Nephron progenitor cell (in vitro differentiated cells): ENCODE measurements around the gene CHL1.

Source experiments
- DNase-seq: peaks from one replicate; pipeline ENCODE4 v3.0.0; 2021
- H3K27ac Mint-ChIP-seq: 2 replicates; pipeline ENCODE4 v1.8.0; 2021; ENCODE audit warnings: mild to moderate bottlenecking, moderate library complexity, mixed read lengths
- H3K27me3 Mint-ChIP-seq: 2 replicates; pipeline ENCODE4 v1.8.0; 2021; ENCODE audit warnings: mild to moderate bottlenecking, low read depth, mixed read lengths; ENCODE audit not compliant: poor library complexity
- H3K36me3 Mint-ChIP-seq: 2 replicates; pipeline ENCODE4 v1.8.0; 2021; ENCODE audit warnings: low read depth, mixed read lengths
- H3K4me1 Mint-ChIP-seq: 2 replicates; pipeline ENCODE4 v1.8.0; 2021; ENCODE audit warnings: mixed read lengths
- H3K4me3 Mint-ChIP-seq: 2 replicates; pipeline ENCODE4 v1.8.0; 2021; ENCODE audit warnings: mild to moderate bottlenecking, moderate library complexity, mixed read lengths
- H3K9me3 Mint-ChIP-seq: 2 replicates; pipeline ENCODE4 v1.8.0; 2021; ENCODE audit warnings: mild to moderate bottlenecking, moderate library complexity, mixed read lengths
- TF ChIP-seq, protein P1 (sequence below): fragments of 200-600 bp; sonication (generic); IDR thresholded peaks from 2 replicates; pipeline ENCODE4 v1.5.0; 2021; ENCODE audit warnings: antibody characterized with exemption

The CHL1 gene

DNA sequence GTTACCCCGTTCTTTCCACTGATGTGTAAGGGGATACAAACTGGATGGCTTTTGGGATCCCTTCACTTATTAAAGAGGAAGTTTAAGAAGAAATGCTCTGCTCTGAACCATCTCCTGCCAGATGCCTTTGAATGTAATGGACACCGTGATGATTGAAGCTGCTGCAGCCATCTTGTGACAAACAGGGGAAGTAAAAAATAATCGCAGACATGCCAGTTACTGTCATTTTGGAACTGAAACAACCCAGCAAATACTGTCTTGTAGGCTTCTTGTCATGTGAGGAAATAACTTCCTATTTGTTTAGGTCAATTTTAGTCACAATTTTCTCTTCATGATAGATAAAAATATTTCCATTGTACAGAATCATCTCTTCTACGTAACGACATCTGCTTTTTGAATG, 224.0 kb downstream of the CHL1 start:
- H3K27ac Mint-ChIP-seq = no peak overlapping the region
- H3K4me1 Mint-ChIP-seq = no peaks in the 10 kb centered on the region
- no peaks in the 10 kb centered on the region for H3K36me3 Mint-ChIP-seq
- peaks cover 3% of the 10 kb centered on the region for H3K27me3 Mint-ChIP-seq
- no peak for DNase-seq
- TF ChIP-seq, protein P1, sequence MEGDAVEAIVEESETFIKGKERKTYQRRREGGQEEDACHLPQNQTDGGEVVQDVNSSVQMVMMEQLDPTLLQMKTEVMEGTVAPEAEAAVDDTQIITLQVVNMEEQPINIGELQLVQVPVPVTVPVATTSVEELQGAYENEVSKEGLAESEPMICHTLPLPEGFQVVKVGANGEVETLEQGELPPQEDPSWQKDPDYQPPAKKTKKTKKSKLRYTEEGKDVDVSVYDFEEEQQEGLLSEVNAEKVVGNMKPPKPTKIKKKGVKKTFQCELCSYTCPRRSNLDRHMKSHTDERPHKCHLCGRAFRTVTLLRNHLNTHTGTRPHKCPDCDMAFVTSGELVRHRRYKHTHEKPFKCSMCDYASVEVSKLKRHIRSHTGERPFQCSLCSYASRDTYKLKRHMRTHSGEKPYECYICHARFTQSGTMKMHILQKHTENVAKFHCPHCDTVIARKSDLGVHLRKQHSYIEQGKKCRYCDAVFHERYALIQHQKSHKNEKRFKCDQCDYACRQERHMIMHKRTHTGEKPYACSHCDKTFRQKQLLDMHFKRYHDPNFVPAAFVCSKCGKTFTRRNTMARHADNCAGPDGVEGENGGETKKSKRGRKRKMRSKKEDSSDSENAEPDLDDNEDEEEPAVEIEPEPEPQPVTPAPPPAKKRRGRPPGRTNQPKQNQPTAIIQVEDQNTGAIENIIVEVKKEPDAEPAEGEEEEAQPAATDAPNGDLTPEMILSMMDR = no peak
- no peak overlapping the region for H3K4me3 Mint-ChIP-seq
- H3K9me3 Mint-ChIP-seq = no peaks in the 10 kb centered on the region

DNA sequence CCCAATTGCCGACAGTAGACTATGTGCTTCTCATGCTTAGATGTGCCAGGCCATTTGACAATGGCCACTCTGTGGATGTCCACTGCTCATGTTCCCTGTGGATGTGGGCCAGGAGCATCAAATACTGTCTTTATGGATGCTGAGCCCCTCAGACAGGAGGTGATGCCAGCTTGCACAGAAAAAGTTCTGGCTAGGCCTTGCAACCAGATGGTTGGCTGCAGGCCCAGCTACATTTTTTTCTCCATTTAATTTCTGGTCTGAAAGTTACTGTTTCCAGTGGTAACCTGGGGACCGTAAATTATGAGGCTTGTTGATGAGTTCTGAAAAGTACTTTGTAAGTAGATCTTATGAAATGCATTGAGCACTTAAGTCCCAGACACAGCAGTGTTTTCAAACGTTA, 228.5 kb downstream of the CHL1 start:
- DNase-seq = no peak
- Mint-ChIP-seq H3K36me3 (no peaks in the 10 kb centered on the region), H3K4me1 (no peaks in the 10 kb centered on the region), H3K27ac (no peak overlapping the region), H3K4me3 (no peak overlapping the region), H3K9me3 (no peaks in the 10 kb centered on the region), H3K27me3 (no peaks in the 10 kb centered on the region)
- TF ChIP-seq, protein P1 = no peak

DNA sequence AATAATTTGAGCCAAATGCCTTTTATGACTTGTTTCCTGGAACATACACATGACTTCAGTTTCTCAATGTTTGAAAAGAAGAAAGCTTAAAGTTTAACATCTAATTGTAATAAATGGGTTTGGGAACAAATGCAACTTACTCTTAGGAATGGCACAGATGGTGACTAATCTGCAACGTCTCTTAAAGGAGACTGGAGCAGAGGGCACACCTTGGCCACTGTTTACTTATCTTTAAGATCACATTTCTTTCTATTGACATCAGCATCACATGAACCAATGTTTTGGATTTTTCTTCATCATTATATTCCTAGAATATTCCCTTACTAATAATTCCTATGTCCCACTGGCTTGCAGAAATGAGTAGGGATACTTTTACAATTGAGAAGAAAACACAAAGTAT, 229.5 kb downstream of the CHL1 start:
- TF ChIP-seq, protein P1 = no peak
- no peaks in the 10 kb centered on the region for H3K4me1 Mint-ChIP-seq
- DNase-seq = no peak

DNA sequence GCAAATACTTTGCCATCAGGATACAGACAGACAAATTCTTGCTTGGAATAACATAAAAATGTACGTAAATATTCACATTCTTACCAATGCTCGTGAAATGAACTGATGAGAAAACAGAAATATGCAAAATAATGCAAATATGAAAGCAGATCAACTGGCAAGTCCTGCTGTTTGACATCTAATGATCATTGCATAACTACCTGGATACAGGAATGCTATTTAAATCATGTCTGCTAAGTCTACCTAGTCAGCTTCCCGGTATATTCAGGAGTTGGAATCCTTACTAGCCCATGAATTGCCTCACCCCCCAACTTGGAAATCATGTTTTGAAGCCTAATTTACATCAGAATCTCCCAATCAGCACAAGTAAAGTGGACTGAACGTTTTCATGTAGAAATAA, 230.6 kb downstream of the CHL1 start:
- Mint-ChIP-seq H3K9me3 (no peaks in the 10 kb centered on the region), H3K36me3 (no peaks in the 10 kb centered on the region), H3K4me3 (no peak overlapping the region), H3K4me1 (no peaks in the 10 kb centered on the region), H3K27ac (no peak overlapping the region), H3K27me3 (no peaks in the 10 kb centered on the region)
- TF ChIP-seq, protein P1 = no peak
- no peak for DNase-seq

More for the DNA sequence above, 229.5 kb downstream of the CHL1 start:
- Mint-ChIP-seq H3K4me3 (no peak overlapping the region), H3K36me3 (no peaks in the 10 kb centered on the region), H3K9me3 (no peaks in the 10 kb centered on the region), H3K27ac (no peak overlapping the region), H3K27me3 (no peaks in the 10 kb centered on the region)

DNA sequence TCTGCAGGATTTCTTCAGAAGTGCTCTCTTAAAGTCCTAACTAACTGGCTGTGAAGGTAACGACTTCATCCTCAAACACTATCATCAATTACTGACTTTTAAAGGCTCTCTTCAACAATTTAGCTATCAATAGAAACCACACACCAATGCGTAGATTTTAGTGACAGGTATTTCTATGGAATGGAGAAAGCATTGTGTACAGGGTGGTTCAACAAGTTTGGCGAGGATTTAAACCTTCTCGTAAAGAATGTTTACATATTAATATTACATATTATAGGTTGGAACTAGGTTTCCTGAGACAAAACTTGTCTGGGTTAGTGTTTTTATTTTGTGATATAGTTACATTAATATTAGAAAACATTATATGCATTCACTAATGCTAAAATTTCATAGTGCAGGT, 233.6 kb downstream of the CHL1 start:
- H3K27ac Mint-ChIP-seq = no peak overlapping the region
- peaks cover 4% of the 10 kb centered on the region for H3K27me3 Mint-ChIP-seq
- H3K9me3 Mint-ChIP-seq = no peaks in the 10 kb centered on the region
- H3K4me1 Mint-ChIP-seq = no peaks in the 10 kb centered on the region
- H3K4me3 Mint-ChIP-seq = no peak overlapping the region
- TF ChIP-seq, protein P1 = no peak
- DNase-seq = no peak
- no peaks in the 10 kb centered on the region for H3K36me3 Mint-ChIP-seq

DNA sequence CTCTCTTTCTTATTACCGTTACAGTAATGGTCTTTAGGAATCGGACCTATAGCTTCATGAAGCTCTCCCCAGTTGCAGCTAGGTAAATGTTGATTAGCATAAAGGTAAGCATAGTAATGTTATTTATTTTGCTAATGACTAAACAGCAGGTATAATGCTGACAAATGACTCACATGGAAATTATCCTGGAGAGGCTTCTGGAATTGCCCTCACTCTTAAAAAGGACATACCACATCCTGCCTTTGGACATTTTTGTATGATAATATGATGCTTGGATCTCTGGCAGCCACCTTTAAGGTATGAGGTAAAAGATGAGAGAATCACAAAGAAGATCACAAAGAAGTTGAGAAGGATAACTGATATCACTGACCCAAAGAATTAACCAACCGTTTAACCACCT, 238.6 kb downstream of the CHL1 start:
- Mint-ChIP-seq H3K36me3 (no peaks in the 10 kb centered on the region), H3K4me1 (no peaks in the 10 kb centered on the region), H3K4me3 (no peak overlapping the region), H3K9me3 (no peaks in the 10 kb centered on the region), H3K27ac (no peak overlapping the region), H3K27me3 (peaks cover 4% of the 10 kb centered on the region)
- TF ChIP-seq, protein P1 = no peak
- no peak for DNase-seq
